ENCODE data around the gene OBP2A.
"Not testable (repeated sequence)": the region's sequence is repeated elsewhere in the genome, so short reads cannot be mapped to it uniquely, and the experiment has no call there.

OBP2A gene

GRCh38 chr9:135535631-135536030 lies 10.3 kb upstream of the OBP2A start:
- H3K36me3 ChIP-seq (ENCODE audit: insufficient read depth, low read depth, low read length); H3K4me3 ChIP-seq (ENCODE audit: low read length); H3K9ac ChIP-seq (ENCODE audit: low read depth, low read length); H3K4me1 ChIP-seq (ENCODE audit: insufficient read depth, low read length); H3K9me3 ChIP-seq (ENCODE audit: insufficient read depth, low read depth, low read length); H3K27ac ChIP-seq (ENCODE audit: low read length); H3K27me3 ChIP-seq (ENCODE audit: insufficient read depth, low read length): not testable (repeated sequence)

- Histone ChIP-seq H3K9me3 (ENCODE audit: insufficient read depth, low read depth, low read length) (no peaks in the 10 kb centered on the region), H3K9ac (ENCODE audit: low read depth, low read length) (no peak overlapping the region), H3K27me3 (ENCODE audit: insufficient read depth, low read length) (no peaks in the 10 kb centered on the region), H3K27ac (ENCODE audit: low read length) (no peak overlapping the region), H3K4me3 (ENCODE audit: low read length) (no peak overlapping the region), H3K36me3 (ENCODE audit: insufficient read depth, low read depth, low read length) (no peaks in the 10 kb centered on the region), H3K4me1 (ENCODE audit: insufficient read depth, low read length) (no peaks in the 10 kb centered on the region)
Observed at GRCh38 chr9:135536216-135536615, 9.7 kb upstream of the OBP2A start.

- H3K36me3 ChIP-seq (ENCODE audit: insufficient read depth, low read depth, low read length); H3K27ac ChIP-seq (ENCODE audit: low read length); H3K4me1 ChIP-seq (ENCODE audit: insufficient read depth, low read length); H3K9ac ChIP-seq (ENCODE audit: low read depth, low read length); H3K27me3 ChIP-seq (ENCODE audit: insufficient read depth, low read length); H3K4me3 ChIP-seq (ENCODE audit: low read length); H3K9me3 ChIP-seq (ENCODE audit: insufficient read depth, low read depth, low read length): not testable (repeated sequence)
Observed at GRCh38 chr9:135543262-135543894, 2.5 kb upstream of the OBP2A start.

- Histone ChIP-seq H3K36me3 (ENCODE audit: insufficient read depth, low read depth, low read length) (no peaks in the 10 kb centered on the region), H3K27ac (ENCODE audit: low read length) (no peak overlapping the region), H3K9ac (ENCODE audit: low read depth, low read length) (no peak overlapping the region), H3K4me3 (ENCODE audit: low read length) (no peak overlapping the region), H3K9me3 (ENCODE audit: insufficient read depth, low read depth, low read length) (no peaks in the 10 kb centered on the region), H3K27me3 (ENCODE audit: insufficient read depth, low read length) (no peaks in the 10 kb centered on the region), H3K4me1 (ENCODE audit: insufficient read depth, low read length) (no peaks in the 10 kb centered on the region)
Observed at GRCh38 chr9:135544981-135545635, 818 bp upstream of the OBP2A start.

GRCh38 chr9:135546792-135547617 lies 1.1 kb downstream of the OBP2A start:
- H3K9me3 ChIP-seq (ENCODE audit: insufficient read depth, low read depth, low read length); H3K4me3 ChIP-seq (ENCODE audit: low read length); H3K36me3 ChIP-seq (ENCODE audit: insufficient read depth, low read depth, low read length); H3K27me3 ChIP-seq (ENCODE audit: insufficient read depth, low read length); H3K27ac ChIP-seq (ENCODE audit: low read length); H3K9ac ChIP-seq (ENCODE audit: low read depth, low read length); H3K4me1 ChIP-seq (ENCODE audit: insufficient read depth, low read length): not testable (repeated sequence)

- no peaks in the 10 kb centered on the region for H3K4me1 ChIP-seq (ENCODE audit: insufficient read depth, low read length)
- H3K9ac ChIP-seq (ENCODE audit: low read depth, low read length): no peak overlapping the region
- no peak overlapping the region for H3K27ac ChIP-seq (ENCODE audit: low read length)
- H3K36me3 ChIP-seq (ENCODE audit: insufficient read depth, low read depth, low read length): no peaks in the 10 kb centered on the region
- no peak overlapping the region for H3K4me3 ChIP-seq (ENCODE audit: low read length)
- H3K9me3 ChIP-seq (ENCODE audit: insufficient read depth, low read depth, low read length): no peaks in the 10 kb centered on the region
- H3K27me3 ChIP-seq (ENCODE audit: insufficient read depth, low read length): no peaks in the 10 kb centered on the region
Observed at GRCh38 chr9:135547756-135548736, 2.1 kb downstream of the OBP2A start.

- not testable (repeated sequence) for H3K4me1 ChIP-seq (ENCODE audit: insufficient read depth, low read length); H3K9ac ChIP-seq (ENCODE audit: low read depth, low read length); H3K27me3 ChIP-seq (ENCODE audit: insufficient read depth, low read length); H3K9me3 ChIP-seq (ENCODE audit: insufficient read depth, low read depth, low read length); H3K27ac ChIP-seq (ENCODE audit: low read length); H3K4me3 ChIP-seq (ENCODE audit: low read length); H3K36me3 ChIP-seq (ENCODE audit: insufficient read depth, low read depth, low read length)
Observed at GRCh38 chr9:135549478-135550343, 3.8 kb downstream of the OBP2A start.

- Histone ChIP-seq H3K4me3 (ENCODE audit: low read length) (no peak overlapping the region), H3K9ac (ENCODE audit: low read depth, low read length) (no peak overlapping the region), H3K9me3 (ENCODE audit: insufficient read depth, low read depth, low read length) (no peaks in the 10 kb centered on the region), H3K27ac (ENCODE audit: low read length) (no peak overlapping the region), H3K4me1 (ENCODE audit: insufficient read depth, low read length) (no peaks in the 10 kb centered on the region), H3K36me3 (ENCODE audit: insufficient read depth, low read depth, low read length) (no peaks in the 10 kb centered on the region), H3K27me3 (ENCODE audit: insufficient read depth, low read length) (no peaks in the 10 kb centered on the region)
Observed at GRCh38 chr9:135550344-135550918, 4.5 kb downstream of the OBP2A start.

- Histone ChIP-seq H3K4me3 (ENCODE audit: low read length) (no peak overlapping the region), H3K9ac (ENCODE audit: low read depth, low read length) (no peak overlapping the region), H3K27ac (ENCODE audit: low read length) (no peak overlapping the region), H3K4me1 (ENCODE audit: insufficient read depth, low read length) (no peaks in the 10 kb centered on the region), H3K27me3 (ENCODE audit: insufficient read depth, low read length) (no peaks in the 10 kb centered on the region), H3K36me3 (ENCODE audit: insufficient read depth, low read depth, low read length) (no peaks in the 10 kb centered on the region), H3K9me3 (ENCODE audit: insufficient read depth, low read depth, low read length) (no peaks in the 10 kb centered on the region)
Observed at GRCh38 chr9:135551031-135551430, 5.1 kb downstream of the OBP2A start.

- Histone ChIP-seq H3K27ac (ENCODE audit: low read length) (no peak overlapping the region), H3K27me3 (ENCODE audit: insufficient read depth, low read length) (no peaks in the 10 kb centered on the region), H3K4me3 (ENCODE audit: low read length) (no peak overlapping the region), H3K36me3 (ENCODE audit: insufficient read depth, low read depth, low read length) (no peaks in the 10 kb centered on the region), H3K9ac (ENCODE audit: low read depth, low read length) (no peak overlapping the region), H3K4me1 (ENCODE audit: insufficient read depth, low read length) (no peaks in the 10 kb centered on the region), H3K9me3 (ENCODE audit: insufficient read depth, low read depth, low read length) (no peaks in the 10 kb centered on the region)
Observed at GRCh38 chr9:135551456-135551855, 5.5 kb downstream of the OBP2A start.

Measured in iPS-20b (cell line).